Measurements from ENCODE around the gene GCN1.
A peak's percentile ranks its signal among the peaks of the same experiment; 100 is the strongest.

GCN1 gene

GRCh38 chr12:120131116-120131515, 63.4 kb downstream of the GCN1 start:
- DNase-seq (ENCODE audit: low read depth): no peak
- TF ChIP-seq, protein P1, sequence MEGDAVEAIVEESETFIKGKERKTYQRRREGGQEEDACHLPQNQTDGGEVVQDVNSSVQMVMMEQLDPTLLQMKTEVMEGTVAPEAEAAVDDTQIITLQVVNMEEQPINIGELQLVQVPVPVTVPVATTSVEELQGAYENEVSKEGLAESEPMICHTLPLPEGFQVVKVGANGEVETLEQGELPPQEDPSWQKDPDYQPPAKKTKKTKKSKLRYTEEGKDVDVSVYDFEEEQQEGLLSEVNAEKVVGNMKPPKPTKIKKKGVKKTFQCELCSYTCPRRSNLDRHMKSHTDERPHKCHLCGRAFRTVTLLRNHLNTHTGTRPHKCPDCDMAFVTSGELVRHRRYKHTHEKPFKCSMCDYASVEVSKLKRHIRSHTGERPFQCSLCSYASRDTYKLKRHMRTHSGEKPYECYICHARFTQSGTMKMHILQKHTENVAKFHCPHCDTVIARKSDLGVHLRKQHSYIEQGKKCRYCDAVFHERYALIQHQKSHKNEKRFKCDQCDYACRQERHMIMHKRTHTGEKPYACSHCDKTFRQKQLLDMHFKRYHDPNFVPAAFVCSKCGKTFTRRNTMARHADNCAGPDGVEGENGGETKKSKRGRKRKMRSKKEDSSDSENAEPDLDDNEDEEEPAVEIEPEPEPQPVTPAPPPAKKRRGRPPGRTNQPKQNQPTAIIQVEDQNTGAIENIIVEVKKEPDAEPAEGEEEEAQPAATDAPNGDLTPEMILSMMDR (IDR thresholded peaks at IDR 0.05; ENCODE audit: low read depth, low read length): no peak
- TF ChIP-seq POLR2A (IDR thresholded peaks at IDR 0.05; ENCODE audit: extremely low read depth, insufficient read length) (no peak), MYC (IDR thresholded peaks at IDR 0.05; ENCODE audit: low read depth, low read length) (no peak)
- TF ChIP-seq, protein P2, sequence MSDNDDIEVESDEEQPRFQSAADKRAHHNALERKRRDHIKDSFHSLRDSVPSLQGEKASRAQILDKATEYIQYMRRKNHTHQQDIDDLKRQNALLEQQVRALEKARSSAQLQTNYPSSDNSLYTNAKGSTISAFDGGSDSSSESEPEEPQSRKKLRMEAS (IDR thresholded peaks at IDR 0.05; ENCODE audit: low read depth, low read length): no peak
- no peak overlapping the region for H3K4me3 ChIP-seq (ENCODE audit: low read depth, low read length)

- TF ChIP-seq POLR2A (IDR thresholded peaks at IDR 0.05; ENCODE audit: extremely low read depth, insufficient read length): no peak
- TF ChIP-seq, protein P1 (IDR thresholded peaks at IDR 0.05; ENCODE audit: low read depth, low read length): no peak
- TF ChIP-seq, protein P2 (IDR thresholded peaks at IDR 0.05; ENCODE audit: low read depth, low read length): no peak
- no peak for TF ChIP-seq MYC (IDR thresholded peaks at IDR 0.05; ENCODE audit: low read depth, low read length)
- H3K4me3 ChIP-seq (ENCODE audit: low read depth, low read length): no peak overlapping the region
- no peak for DNase-seq (ENCODE audit: low read depth)
Measured at GRCh38 chr12:120130011-120130410, 64.5 kb downstream of the GCN1 start.

DNA sequence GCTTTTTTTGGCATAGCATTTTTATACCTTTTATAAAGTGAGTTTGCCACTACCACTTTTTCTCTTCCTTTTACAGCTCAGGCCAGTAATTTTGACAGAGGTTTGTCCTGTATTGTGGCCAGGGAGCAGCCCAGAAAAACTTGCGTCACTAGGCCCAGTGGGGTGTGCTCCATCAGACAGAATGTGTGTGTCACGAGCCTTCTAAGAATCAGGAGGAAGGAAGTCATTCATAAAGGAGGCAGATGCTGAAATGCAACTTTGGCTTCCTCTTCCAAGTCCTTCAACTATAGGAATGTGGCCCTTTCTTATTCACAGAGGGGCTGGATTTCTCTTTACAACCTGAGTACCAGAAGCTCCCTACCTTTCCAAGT, 67.9 kb downstream of the GCN1 start:
- peak; percentile 87 for DNase-seq (ENCODE audit: low read depth)
- no peak overlapping the region for H3K4me3 ChIP-seq (ENCODE audit: low read depth, low read length)
- TF ChIP-seq, protein P1 (IDR thresholded peaks at IDR 0.05; ENCODE audit: low read depth, low read length): no peak
- TF ChIP-seq, protein P2 (IDR thresholded peaks at IDR 0.05; ENCODE audit: low read depth, low read length): 0 out of 2 replicates have a peak, but pooled peaks have one; percentile 17
- no peak for TF ChIP-seq POLR2A (IDR thresholded peaks at IDR 0.05; ENCODE audit: extremely low read depth, insufficient read length)
- peak; percentile 7; the same call in 1 of the 2 replicates for TF ChIP-seq MYC (IDR thresholded peaks at IDR 0.05; ENCODE audit: low read depth, low read length)

GRCh38 chr12:120125792-120126634, 68.5 kb downstream of the GCN1 start:
- H3K4me3 ChIP-seq (ENCODE audit: low read depth, low read length): no peak overlapping the region
- no peak for DNase-seq (ENCODE audit: low read depth)
- TF ChIP-seq, protein P2 (IDR thresholded peaks at IDR 0.05; ENCODE audit: low read depth, low read length): no peak
- TF ChIP-seq MYC (IDR thresholded peaks at IDR 0.05; ENCODE audit: low read depth, low read length) (no peak), POLR2A (IDR thresholded peaks at IDR 0.05; ENCODE audit: extremely low read depth, insufficient read length) (no peak)
- TF ChIP-seq, protein P1 (IDR thresholded peaks at IDR 0.05; ENCODE audit: low read depth, low read length): no peak

- no peak overlapping the region for H3K4me3 ChIP-seq (ENCODE audit: low read depth, low read length)
- DNase-seq (ENCODE audit: low read depth): no peak
- TF ChIP-seq, protein P1 (IDR thresholded peaks at IDR 0.05; ENCODE audit: low read depth, low read length): no peak
Measured at GRCh38 chr12:120125029-120125428, 69.5 kb downstream of the GCN1 start.

All from NB4 (cell line).